ENCODE results near the gene FPR1. TPM values are rescaled to one million over a fixed set of nuclear protein-coding genes. Genes with fewer than 3 reads are reported as not detected.

Gene FPR1
- total and polyA plus RNA-seq, 2 of the 4 experiments (the other 2 are of a cell fraction), result not detected

- Histone ChIP-seq H4K8ac (ENCODE audit: low read depth in 2 of 2, low read length in 2 of 2) (no peak overlapping the region), H3K56ac (ENCODE audit: extremely low read depth, insufficient read depth, low read length) (no peak overlapping the region), H3K79me1 (ENCODE audit: low read depth in 1 of 2, low read length in 2 of 2) (no peaks in the 10 kb centered on the region), H2AK9ac (replicated peaks; ENCODE audit: low read depth, low read length, poor library complexity) (no peak overlapping the region), H2BK15ac (ENCODE audit: low read depth, low read length) (no peak overlapping the region), H3K4me1 (ENCODE audit: control insufficient read depth, insufficient read depth, low read length) (no peaks in the 10 kb centered on the region), H2BK5ac (ENCODE audit: low read depth, low read length, poor library complexity, severe bottlenecking) (no peak overlapping the region), H2AFZ (replicated peaks; ENCODE audit: low read length, poor library complexity) (no peak overlapping the region), H4K91ac (ENCODE audit: insufficient read depth, low read depth, low read length) (no peak overlapping the region), H3K9me1 (ENCODE audit: insufficient read depth, low read length) (no peaks in the 10 kb centered on the region), H4K5ac (ENCODE audit: low read depth, low read length) (no peak overlapping the region), H2AK5ac (ENCODE audit: low read depth, low read length) (no peak overlapping the region), H3K14ac (replicated peaks; ENCODE audit: low read depth, low read length) (no peak overlapping the region), H3K4me3 (ENCODE audit: insufficient read depth, low read depth, low read length) (no peak overlapping the region), H2BK20ac (ENCODE audit: low read depth, low read length) (no peak overlapping the region), H3K23ac (ENCODE audit: low read depth, low read length) (no peak overlapping the region), H3K4ac (ENCODE audit: low read depth, low read length) (no peak overlapping the region), H3K27me3 (ENCODE audit: control insufficient read depth, insufficient read depth, low read length) (no peaks in the 10 kb centered on the region), H3K36me3 (ENCODE audit: control insufficient read depth, insufficient read depth, low read length) (no peaks in the 10 kb centered on the region), H3K4me2 (ENCODE audit: low read depth, low read length) (no peak overlapping the region), H2BK120ac (ENCODE audit: low read depth, low read length) (no peak overlapping the region), H4K20me1 (ENCODE audit: insufficient read depth, low read length) (no peaks in the 10 kb centered on the region), H3K9me3 (ENCODE audit: control insufficient read depth, insufficient read depth, low read length) (no peaks in the 10 kb centered on the region), H3K27ac (ENCODE audit: insufficient read depth, low read length) (no peak overlapping the region), H3K9ac (ENCODE audit: low read depth, low read length) (no peak overlapping the region), H3K18ac (ENCODE audit: low read depth, low read length) (no peak overlapping the region)
- intact Hi-C loops (cut with micrococcal nuclease), result no loop called here
- POLR2A ChIA-PET (ENCODE audit: unreplicated experiment), result no interaction called here
- dilution Hi-C loops (cut with HindIII; ENCODE audit: low sequenced_read_pairs, unreplicated experiment), result no loop called here
- TF ChIP-seq MXI1 (IDR thresholded peaks at IDR 0.05; ENCODE audit: borderline replicate concordance, low read depth, low read length), result no peak
- TF ChIP-seq SMC3 (IDR thresholded peaks at IDR 0.05; ENCODE audit: low read depth, low read length), result no peak
- no peak for TF ChIP-seq NFE2L2 (IDR thresholded peaks at IDR 0.05; ENCODE audit: low read depth, low read length)
- no peak for TF ChIP-seq RAD21 (IDR thresholded peaks at IDR 0.05; ENCODE audit: low read length)
- no peak for DNase-seq
- in situ Hi-C loops (cut with MboI; ENCODE audit: low sequenced_read_pairs), result loop anchor here (10.0 kb wide), 1 partner anchor 108 kb away; no protein-coding TSS in a partner anchor
- no TSS peak for BruUV-seq (replicated peaks)
- no peak for ATAC-seq (ENCODE audit: low read depth)
- 80% methylated on average over 1 of the region's 6 CpGs; no CpG with 5 or more reads in 1 of the 2 experiments for WGBS, 2 experiments (ENCODE audit: extremely low coverage in 2 of 2, insufficient read length in 1 of 2)
- CTCF ChIA-PET, result no interaction called here
These were observed 21.3 kb upstream of the FPR1 start for GRCh38 chr19:51772977-51773376.
